ENCODE data around the gene ALDH5A1. TPM values are rescaled to one million over a fixed set of nuclear protein-coding genes. Genes with fewer than 3 reads are reported as not detected.

The ALDH5A1 gene
- total and polyA plus RNA-seq, 12 donors: 1.9 to 45.5 (median 29.5) TPM

DNA sequence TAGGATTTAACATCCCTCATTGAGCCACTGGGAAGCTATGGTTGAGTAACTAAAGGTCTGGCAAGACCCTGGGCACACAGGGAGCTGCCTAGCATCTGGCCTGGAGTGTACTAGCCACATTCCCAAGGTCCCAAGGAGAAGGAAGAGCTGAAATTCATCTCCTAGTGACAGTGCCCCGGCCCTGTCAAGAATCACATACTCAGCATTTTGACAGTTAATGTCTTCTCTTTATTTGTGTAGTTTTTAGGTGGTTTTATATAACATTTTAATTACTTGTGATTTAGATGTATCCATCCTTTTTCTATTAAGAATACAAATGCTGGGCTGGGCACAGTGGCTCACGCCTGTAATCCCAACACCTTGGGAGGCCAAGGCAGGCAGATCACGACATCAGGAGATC, 40.4 kb downstream of the ALDH5A1 start:
- H3K4me1 ChIP-seq: no peaks in the 10 kb centered on the region
- intact Hi-C loops (cut with DNase I): no loop called here
- H3K9me3 ChIP-seq: no peaks in the 10 kb centered on the region
- DNase-seq (no peak), ATAC-seq (no peak)
- H3K27me3 ChIP-seq: no peaks in the 10 kb centered on the region
- no peak overlapping the region for H3K27ac ChIP-seq
- H3K4me3 ChIP-seq: no peak overlapping the region
- WGBS, 2 donors: 76 to 88% methylated on average over 3 of the region's 3 CpGs
- TF ChIP-seq, protein P1, sequence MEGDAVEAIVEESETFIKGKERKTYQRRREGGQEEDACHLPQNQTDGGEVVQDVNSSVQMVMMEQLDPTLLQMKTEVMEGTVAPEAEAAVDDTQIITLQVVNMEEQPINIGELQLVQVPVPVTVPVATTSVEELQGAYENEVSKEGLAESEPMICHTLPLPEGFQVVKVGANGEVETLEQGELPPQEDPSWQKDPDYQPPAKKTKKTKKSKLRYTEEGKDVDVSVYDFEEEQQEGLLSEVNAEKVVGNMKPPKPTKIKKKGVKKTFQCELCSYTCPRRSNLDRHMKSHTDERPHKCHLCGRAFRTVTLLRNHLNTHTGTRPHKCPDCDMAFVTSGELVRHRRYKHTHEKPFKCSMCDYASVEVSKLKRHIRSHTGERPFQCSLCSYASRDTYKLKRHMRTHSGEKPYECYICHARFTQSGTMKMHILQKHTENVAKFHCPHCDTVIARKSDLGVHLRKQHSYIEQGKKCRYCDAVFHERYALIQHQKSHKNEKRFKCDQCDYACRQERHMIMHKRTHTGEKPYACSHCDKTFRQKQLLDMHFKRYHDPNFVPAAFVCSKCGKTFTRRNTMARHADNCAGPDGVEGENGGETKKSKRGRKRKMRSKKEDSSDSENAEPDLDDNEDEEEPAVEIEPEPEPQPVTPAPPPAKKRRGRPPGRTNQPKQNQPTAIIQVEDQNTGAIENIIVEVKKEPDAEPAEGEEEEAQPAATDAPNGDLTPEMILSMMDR (IDR thresholded peaks at IDR 0.05): no peak
- peaks cover 0 to 59% (median 17%) of the 10 kb centered on the region in 9 donors for H3K36me3 ChIP-seq

DNA sequence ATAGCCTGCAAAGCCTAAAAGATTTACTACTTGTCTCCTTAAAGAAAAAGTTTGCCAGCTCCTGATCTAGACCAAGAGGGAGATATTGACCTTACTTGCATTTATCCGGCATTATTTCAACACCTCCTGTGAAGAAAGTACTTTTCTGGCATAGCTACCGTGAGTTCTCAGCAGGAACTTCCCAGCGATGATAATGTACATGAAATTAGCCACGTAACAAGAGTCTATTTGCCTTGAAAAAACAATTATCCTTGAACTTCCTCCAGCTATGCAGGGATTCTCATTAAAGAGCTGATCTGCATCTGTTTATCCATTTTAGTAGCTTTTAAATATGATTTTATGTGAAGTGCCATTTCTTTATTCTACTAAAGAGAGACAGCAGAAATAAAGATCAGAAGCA, 41.7 kb downstream of the ALDH5A1 start:
- H3K27me3 ChIP-seq: no peaks in the 10 kb centered on the region
- ATAC-seq (no peak), DNase-seq (no peak)
- 44 to 45% methylated on average over 4 of the region's 4 CpGs for WGBS, 2 donors
- peaks cover 0 to 47% (median 17%) of the 10 kb centered on the region in 9 donors for H3K36me3 ChIP-seq
- no peaks in the 10 kb centered on the region for H3K9me3 ChIP-seq
- intact Hi-C loops (cut with DNase I): no loop called here
- H3K4me3 ChIP-seq: no peak overlapping the region
- TF ChIP-seq, protein P1 (IDR thresholded peaks at IDR 0.05): no peak
- H3K27ac ChIP-seq: no peak overlapping the region
- H3K4me1 ChIP-seq: no peaks in the 10 kb centered on the region

GRCh38 chr6:24537082-24537699, 42.4 kb downstream of the ALDH5A1 start:
- no peak for DNase-seq
- no peaks in the 10 kb centered on the region for H3K9me3 ChIP-seq

GRCh38 chr6:24537771-24538385, 43.1 kb downstream of the ALDH5A1 start:
- Histone ChIP-seq H3K9me3 (no peaks in the 10 kb centered on the region), H3K27me3 (no peaks in the 10 kb centered on the region), H3K4me3 (no peak overlapping the region), H3K27ac (no peak overlapping the region), H3K36me3 (peaks cover 0 to 34% (median 11%) of the 10 kb centered on the region in 9 donors), H3K4me1 (no peaks in the 10 kb centered on the region)
- TF ChIP-seq, protein P1 (IDR thresholded peaks at IDR 0.05): no peak
- 97% methylated on average over 8 of the region's 8 CpGs for WGBS, 2 donors
- DNase-seq: no peak
- ATAC-seq: no peak
- intact Hi-C loops (cut with DNase I): no loop called here

More at GRCh38 chr6:24537082-24537699, 42.4 kb downstream of the ALDH5A1 start:
- H3K4me3 ChIP-seq: no peak overlapping the region
- no peak overlapping the region for H3K27ac ChIP-seq
- 91 to 93% methylated on average over 8 of the region's 8 CpGs for WGBS, 2 donors
- no peak for ATAC-seq
- peaks cover 0 to 41% (median 15%) of the 10 kb centered on the region in 9 donors for H3K36me3 ChIP-seq
- TF ChIP-seq, protein P1 (IDR thresholded peaks at IDR 0.05): no peak
- no peaks in the 10 kb centered on the region for H3K4me1 ChIP-seq
- H3K27me3 ChIP-seq: no peaks in the 10 kb centered on the region
- intact Hi-C loops (cut with DNase I): no loop called here
